Measurements from ENCODE around the gene ENTPD8.

DNA sequence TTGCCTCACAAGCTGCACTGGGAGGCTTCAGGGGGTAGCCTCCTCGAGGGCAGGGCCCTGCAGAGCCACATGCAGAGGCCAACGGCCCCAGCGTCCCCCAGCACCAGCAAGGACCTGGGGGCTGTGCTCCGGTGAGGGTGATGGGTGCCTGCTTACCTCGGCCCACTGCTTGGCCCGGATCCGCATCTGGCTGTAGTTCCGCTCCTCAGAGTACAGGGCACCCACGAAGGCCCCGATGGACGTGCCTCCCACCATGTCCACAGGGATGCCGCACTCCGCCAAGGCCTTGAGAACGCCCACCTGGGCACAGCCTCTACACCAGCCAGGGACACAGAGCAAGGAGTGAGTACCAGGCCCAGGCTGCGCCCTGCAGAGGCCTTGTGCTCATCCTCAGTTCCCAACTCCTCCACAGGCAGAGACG, 26.0 kb upstream of the ENTPD8 start:
- TF ChIP-seq, protein P1, sequence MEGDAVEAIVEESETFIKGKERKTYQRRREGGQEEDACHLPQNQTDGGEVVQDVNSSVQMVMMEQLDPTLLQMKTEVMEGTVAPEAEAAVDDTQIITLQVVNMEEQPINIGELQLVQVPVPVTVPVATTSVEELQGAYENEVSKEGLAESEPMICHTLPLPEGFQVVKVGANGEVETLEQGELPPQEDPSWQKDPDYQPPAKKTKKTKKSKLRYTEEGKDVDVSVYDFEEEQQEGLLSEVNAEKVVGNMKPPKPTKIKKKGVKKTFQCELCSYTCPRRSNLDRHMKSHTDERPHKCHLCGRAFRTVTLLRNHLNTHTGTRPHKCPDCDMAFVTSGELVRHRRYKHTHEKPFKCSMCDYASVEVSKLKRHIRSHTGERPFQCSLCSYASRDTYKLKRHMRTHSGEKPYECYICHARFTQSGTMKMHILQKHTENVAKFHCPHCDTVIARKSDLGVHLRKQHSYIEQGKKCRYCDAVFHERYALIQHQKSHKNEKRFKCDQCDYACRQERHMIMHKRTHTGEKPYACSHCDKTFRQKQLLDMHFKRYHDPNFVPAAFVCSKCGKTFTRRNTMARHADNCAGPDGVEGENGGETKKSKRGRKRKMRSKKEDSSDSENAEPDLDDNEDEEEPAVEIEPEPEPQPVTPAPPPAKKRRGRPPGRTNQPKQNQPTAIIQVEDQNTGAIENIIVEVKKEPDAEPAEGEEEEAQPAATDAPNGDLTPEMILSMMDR (IDR thresholded peaks at IDR 0.05): no peak
- TF ChIP-seq POLR2A (IDR thresholded peaks at IDR 0.05) (no peak), POLR2AphosphoS5 (IDR thresholded peaks at IDR 0.05) (no peak)

Measured in breast epithelium (tissue), 3 donors.